OCI-LY7 (cell line): ENCODE results near the gene USP25. TPM values are rescaled to one million over a fixed set of nuclear protein-coding genes. Genes with fewer than 3 reads are reported as not detected.

ENCODE experiments used
- BruUV-seq: library from RNA; stranded (reverse); fragments of 400-500 nt; replicated peaks from 2 replicates; lab custom pipeline; 2021; lab: Mats Ljungman, UMichigan
- CTCF ChIA-PET: fragments of 300-600 bp; sonication (Branson Sonifier 250); formaldehyde crosslinking; loops from one replicate; lab custom pipeline; 2022; ENCODE audit warnings: antibody characterized with exemption; ENCODE audit not compliant: unreplicated experiment; lab: Charles Lee
- POLR2A ChIA-PET: fragments of 300-600 bp; sonication (Branson Sonifier 250); formaldehyde crosslinking; loops from one replicate; lab custom pipeline; 2022; ENCODE audit warnings: antibody characterized with exemption; lab: Charles Lee
- DNase-seq: peaks from one replicate; pipeline ENCODE4 v3.0.0-alpha.2; 2015; ENCODE audit warnings: low spot score
- H2AFZ ChIP-seq: fragments of 200-600 bp; sonication (generic), shearing (Covaris generic); 2 replicates; pipeline ENCODE4 v1.6.1; 2014; ENCODE audit warnings: mild to moderate bottlenecking, antibody characterized with exemption, low read length, moderate library complexity
- H3K27ac ChIP-seq: fragments of 200-600 bp; sonication (generic); 2 replicates; pipeline ENCODE4 v1.5.1; 2014; ENCODE audit warnings: mixed run types, low read depth, mild to moderate bottlenecking, moderate library complexity, low read length, inconsistent platforms; ENCODE audit not compliant: poor library complexity, severe bottlenecking
- H3K36me3 ChIP-seq: fragments of 200-600 bp; sonication (generic); 2 replicates; pipeline ENCODE4 v1.6.1; 2014; ENCODE audit warnings: mild to moderate bottlenecking, antibody characterized with exemption, low read length, moderate library complexity, mixed read lengths; ENCODE audit not compliant: insufficient read depth
- H3K4me1 ChIP-seq: fragments of 200-600 bp; sonication (generic); 2 replicates; pipeline ENCODE4 v1.5.1; 2014; ENCODE audit warnings: mild to moderate bottlenecking, low read length; ENCODE audit not compliant: insufficient read depth, poor library complexity, severe bottlenecking
- H3K4me2 ChIP-seq: fragments of 200-600 bp; sonication (generic); 2 replicates; pipeline ENCODE4 v1.6.1; 2014; ENCODE audit warnings: mild to moderate bottlenecking, low read length
- H3K4me3 ChIP-seq: fragments of 200-600 bp; sonication (generic); 2 replicates; pipeline ENCODE4 v1.5.1; 2014; ENCODE audit warnings: mild to moderate bottlenecking, low read depth, low read length; ENCODE audit not compliant: poor library complexity, severe bottlenecking
- H3K79me2 ChIP-seq: fragments of 200-600 bp; sonication (generic); 2 replicates; pipeline ENCODE4 v1.6.1; 2016; ENCODE audit warnings: low read depth, mild to moderate bottlenecking, low read length, moderate library complexity, mixed read lengths; ENCODE audit not compliant: insufficient read depth
- H3K9me2 ChIP-seq: fragments of 200-600 bp; sonication (generic); 2 replicates; pipeline ENCODE4 v1.6.1; 2016; ENCODE audit warnings: mild to moderate bottlenecking, low read length, mixed read lengths; ENCODE audit not compliant: insufficient read depth
- H3K9me3 ChIP-seq: fragments of 200-600 bp; sonication (generic); 2 replicates; pipeline ENCODE4 v1.6.1; 2014; ENCODE audit warnings: mild to moderate bottlenecking, mixed run types, low read length, mixed read lengths
- H4K20me1 ChIP-seq: fragments of 200-600 bp; sonication (generic); 2 replicates; pipeline ENCODE4 v1.6.1; 2014; ENCODE audit warnings: mild to moderate bottlenecking, antibody characterized with exemption, low read length, moderate library complexity, mixed read lengths; ENCODE audit not compliant: insufficient read depth
- EZH2phosphoT487 ChIP-seq: fragments of 200-600 bp; sonication (generic); IDR thresholded peaks from 2 replicates; pipeline ENCODE4 v1.6.1; 2018; ENCODE audit warnings: low read depth, borderline replicate concordance, mild to moderate bottlenecking, mixed run types, antibody characterized with exemption, low read length, moderate library complexity, mixed read lengths
- intact Hi-C: fragments of 100-400 bp; cut with micrococcal nuclease; formaldehyde crosslinking; loops from one replicate; pipeline ENCODE4 v1.10.0; 2022; ENCODE audit not compliant: unreplicated experiment
- total RNA-seq, 2 experiments: library from RNA; depleted of rRNA in 1 of 2; stranded (reverse); fragments of >200 nt in 1 of 2; shearing (Covaris generic) in 1 of 2; gene quantifications; 2 replicates each; pipeline ENCODE4 v1.2.3, GENCODE V29; 2014 to 2022
- TF ChIP-seq, protein P1 (sequence below): fragments of 200-600 bp; sonication (generic); conservative IDR thresholded peaks from 2 replicates; pipeline ENCODE4 v1.5.1; 2014; ENCODE audit warnings: mild to moderate bottlenecking, antibody characterized with exemption, low read length, moderate library complexity, mixed read lengths

The USP25 gene
- total RNA-seq, 2 experiments from 2014 or later: 25.1 to 28.1 TPM

DNA sequence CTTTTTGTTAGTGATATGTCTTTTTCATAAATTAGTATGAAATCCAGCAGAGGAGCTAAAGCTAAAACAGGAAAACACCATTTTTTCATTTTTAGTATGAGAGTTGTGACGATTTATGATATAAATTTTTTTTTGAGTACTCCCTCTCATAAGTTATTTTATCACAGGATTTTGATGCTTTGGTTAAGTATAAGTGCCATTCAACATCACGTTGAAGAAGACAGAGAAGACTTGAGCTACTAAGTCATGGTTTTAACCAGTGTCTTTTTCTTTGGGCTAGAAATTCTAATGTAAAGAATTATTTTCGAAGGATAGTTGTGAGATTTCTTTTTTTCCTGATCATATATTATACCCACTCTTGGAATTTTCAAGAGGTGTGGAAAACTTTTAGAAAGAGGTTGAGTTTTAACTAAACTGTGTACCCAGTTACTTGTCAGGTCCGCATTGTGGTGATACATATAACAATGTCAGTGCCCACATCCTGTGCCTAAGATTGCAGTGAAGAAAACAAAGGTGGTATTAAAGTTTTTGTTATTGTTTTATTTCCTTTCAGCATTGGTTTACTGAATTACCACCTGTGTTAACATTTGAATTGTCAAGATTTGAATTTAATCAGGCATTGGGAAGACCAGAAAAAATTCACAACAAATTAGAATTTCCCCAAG, 93.8 kb downstream of the USP25 start:
- H3K27ac ChIP-seq: no peak overlapping the region

DNA sequence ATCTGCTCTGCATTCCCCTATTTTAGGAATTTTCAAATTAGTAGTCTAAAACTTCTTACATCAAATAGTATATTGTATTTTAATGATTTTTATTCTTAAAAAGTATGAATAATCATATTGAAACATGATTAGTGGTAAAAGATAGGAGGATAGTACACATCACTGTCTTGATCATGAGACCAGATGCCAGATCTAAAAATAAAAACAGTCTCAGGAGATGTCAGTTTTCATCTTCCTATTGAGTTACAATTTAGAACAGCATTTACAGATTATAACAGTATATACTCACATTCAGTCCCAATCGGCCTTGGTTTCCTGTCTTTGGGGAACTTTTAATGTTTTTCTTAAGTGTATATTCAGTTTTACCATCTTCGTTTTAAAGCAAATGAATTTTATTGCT, 95.9 kb downstream of the USP25 start:
- H3K4me3 ChIP-seq: no peak overlapping the region

More for the DNA sequence above, 93.8 kb downstream of the USP25 start:
- H4K20me1 ChIP-seq: no peaks in the 10 kb centered on the region
- H2AFZ ChIP-seq: no peak overlapping the region
- BruUV-seq: no TSS peak
- ChIA-PET CTCF (no interaction called here), POLR2A (no interaction called here)
- H3K4me2 ChIP-seq: no peak overlapping the region
- H3K79me2 ChIP-seq: no peaks in the 10 kb centered on the region
- no peaks in the 10 kb centered on the region for H3K9me2 ChIP-seq
- no peaks in the 10 kb centered on the region for H3K9me3 ChIP-seq
- no peaks in the 10 kb centered on the region for H3K4me1 ChIP-seq
- no peak for TF ChIP-seq EZH2phosphoT487
- TF ChIP-seq, protein P1, sequence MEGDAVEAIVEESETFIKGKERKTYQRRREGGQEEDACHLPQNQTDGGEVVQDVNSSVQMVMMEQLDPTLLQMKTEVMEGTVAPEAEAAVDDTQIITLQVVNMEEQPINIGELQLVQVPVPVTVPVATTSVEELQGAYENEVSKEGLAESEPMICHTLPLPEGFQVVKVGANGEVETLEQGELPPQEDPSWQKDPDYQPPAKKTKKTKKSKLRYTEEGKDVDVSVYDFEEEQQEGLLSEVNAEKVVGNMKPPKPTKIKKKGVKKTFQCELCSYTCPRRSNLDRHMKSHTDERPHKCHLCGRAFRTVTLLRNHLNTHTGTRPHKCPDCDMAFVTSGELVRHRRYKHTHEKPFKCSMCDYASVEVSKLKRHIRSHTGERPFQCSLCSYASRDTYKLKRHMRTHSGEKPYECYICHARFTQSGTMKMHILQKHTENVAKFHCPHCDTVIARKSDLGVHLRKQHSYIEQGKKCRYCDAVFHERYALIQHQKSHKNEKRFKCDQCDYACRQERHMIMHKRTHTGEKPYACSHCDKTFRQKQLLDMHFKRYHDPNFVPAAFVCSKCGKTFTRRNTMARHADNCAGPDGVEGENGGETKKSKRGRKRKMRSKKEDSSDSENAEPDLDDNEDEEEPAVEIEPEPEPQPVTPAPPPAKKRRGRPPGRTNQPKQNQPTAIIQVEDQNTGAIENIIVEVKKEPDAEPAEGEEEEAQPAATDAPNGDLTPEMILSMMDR: no peak
- intact Hi-C loops: no loop called here
- peaks cover 13% of the 10 kb centered on the region; the same call in 1 of the 2 replicates for H3K36me3 ChIP-seq
- no peak overlapping the region for H3K4me3 ChIP-seq
- no peak for DNase-seq

More for the DNA sequence above, 95.9 kb downstream of the USP25 start:
- H4K20me1 ChIP-seq: no peaks in the 10 kb centered on the region
- H3K79me2 ChIP-seq: no peaks in the 10 kb centered on the region
- ChIA-PET CTCF (no interaction called here), POLR2A (no interaction called here)
- TF ChIP-seq, protein P1: no peak
- TF ChIP-seq EZH2phosphoT487: no peak
- no peaks in the 10 kb centered on the region for H3K9me2 ChIP-seq
- no peak for DNase-seq
- H3K4me2 ChIP-seq: no peak overlapping the region
- H3K9me3 ChIP-seq: no peaks in the 10 kb centered on the region
- H3K27ac ChIP-seq: no peak overlapping the region
- intact Hi-C loops: no loop called here
- no peaks in the 10 kb centered on the region for H3K4me1 ChIP-seq
- no TSS peak for BruUV-seq
- no peak overlapping the region for H2AFZ ChIP-seq
- peaks cover 7% of the 10 kb centered on the region; the same call in 1 of the 2 replicates for H3K36me3 ChIP-seq
